Measurements from ENCODE around the gene MCCC1.

GRCh38 chr3:182965861-182966366 is 133.4 kb downstream of the MCCC1 start:
- no peak for TF ChIP-seq STAT3 (IDR thresholded peaks at IDR 0.05; ENCODE audit: low read depth, low read length)
- no peak for TF ChIP-seq SP1 (IDR thresholded peaks at IDR 0.05; ENCODE audit: low read depth, low read length)
- no peak for TF ChIP-seq POLR2A (IDR thresholded peaks at IDR 0.05; ENCODE audit: low read depth, low read length)
- no peak for TF ChIP-seq NFYB (IDR thresholded peaks at IDR 0.05; ENCODE audit: insufficient read depth, low read depth, low read length)
- no peak for TF ChIP-seq SIN3A (IDR thresholded peaks at IDR 0.05; ENCODE audit: low read depth, low read length)
- TF ChIP-seq CHD4 (IDR thresholded peaks at IDR 0.05), result no peak
- no peak for TF ChIP-seq TAF1 (IDR thresholded peaks at IDR 0.05; ENCODE audit: borderline replicate concordance, low read depth, low read length)
- no peak for TF ChIP-seq ZNF24 (IDR thresholded peaks at IDR 0.05)
- TF ChIP-seq CREB1 (IDR thresholded peaks at IDR 0.05; ENCODE audit: low read depth), result no peak
- no peak for TF ChIP-seq ZNF384 (IDR thresholded peaks at IDR 0.05; ENCODE audit: borderline replicate concordance, low read depth, low read length)
- no peak for TF ChIP-seq ZBTB33 (IDR thresholded peaks at IDR 0.05)
- TF ChIP-seq FOXM1 (IDR thresholded peaks at IDR 0.05; ENCODE audit: low read depth, low read length), result no peak
- no peak for TF ChIP-seq SUPT20H (IDR thresholded peaks at IDR 0.05; ENCODE audit: borderline replicate concordance, control insufficient read depth, low read depth, low read length)

Measured in GM12878 (cell line).